HG03460 (cell line): ENCODE measurements around the gene SLC5A8.
"Not testable (repeated sequence)": the region's sequence is repeated elsewhere in the genome, so short reads cannot be mapped to it uniquely, and the experiment has no call there.

Experiments
- ATAC-seq: cut with Tn5 transposase; IDR thresholded peaks from one replicate; pipeline ENCODE4 v1.9.1; 2021; ENCODE audit not compliant: unreplicated experiment

Gene SLC5A8

GRCh38 chr12:101172316-101172715, 37.7 kb downstream of the SLC5A8 start:
- no peak for ATAC-seq

GRCh38 chr12:101168001-101168400, 42.0 kb downstream of the SLC5A8 start:
- ATAC-seq, result no peak

- no peak for ATAC-seq
Observed at GRCh38 chr12:101166866-101167265, 43.2 kb downstream of the SLC5A8 start.

GRCh38 chr12:101165319-101165718, 44.7 kb downstream of the SLC5A8 start:
- no peak for ATAC-seq

GRCh38 chr12:101145777-101146431, 64.1 kb downstream of the SLC5A8 start:
- not testable (repeated sequence) for ATAC-seq

- ATAC-seq, result no peak
Observed at GRCh38 chr12:101127521-101128219, 82.4 kb downstream of the SLC5A8 start.

DNA sequence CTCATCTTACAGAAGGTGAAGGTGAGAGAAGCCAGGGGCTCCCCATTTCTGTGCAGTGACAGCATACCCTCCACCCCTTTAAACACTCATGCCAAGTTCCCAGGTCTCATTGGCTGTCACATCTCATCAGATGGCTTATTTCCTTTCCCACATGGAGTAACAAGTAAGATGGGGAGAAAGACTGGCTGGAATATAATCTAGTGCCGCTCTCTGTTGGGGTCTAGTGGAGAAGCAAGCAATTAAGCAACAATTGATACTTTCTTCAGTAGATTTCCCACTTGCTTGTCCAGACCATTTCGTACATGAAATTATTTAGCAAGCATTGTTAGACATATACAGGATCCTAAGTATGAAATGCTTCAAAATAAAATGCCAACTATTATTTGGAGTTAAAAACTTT, 92.2 kb downstream of the SLC5A8 start:
- no peak for ATAC-seq

DNA sequence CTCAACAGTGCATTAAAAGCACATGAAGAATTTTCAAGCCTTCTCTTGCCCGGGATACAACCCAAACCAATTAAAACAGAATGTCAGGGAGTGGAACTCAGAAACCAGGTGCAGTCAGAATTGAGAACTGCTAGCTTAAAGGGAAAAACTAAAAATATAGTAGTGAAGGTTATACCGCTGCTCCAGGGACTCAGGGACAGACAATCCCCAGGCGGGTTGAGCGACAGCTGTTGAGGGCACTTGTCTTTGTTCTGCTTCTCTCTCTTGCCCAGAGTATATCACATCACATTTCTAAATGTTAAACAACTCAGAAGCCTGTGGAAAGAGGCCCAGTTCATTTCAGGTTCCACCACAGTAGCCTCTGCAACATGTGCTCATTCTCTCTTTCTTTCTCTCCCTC, 93.1 kb downstream of the SLC5A8 start:
- ATAC-seq, result no peak

DNA sequence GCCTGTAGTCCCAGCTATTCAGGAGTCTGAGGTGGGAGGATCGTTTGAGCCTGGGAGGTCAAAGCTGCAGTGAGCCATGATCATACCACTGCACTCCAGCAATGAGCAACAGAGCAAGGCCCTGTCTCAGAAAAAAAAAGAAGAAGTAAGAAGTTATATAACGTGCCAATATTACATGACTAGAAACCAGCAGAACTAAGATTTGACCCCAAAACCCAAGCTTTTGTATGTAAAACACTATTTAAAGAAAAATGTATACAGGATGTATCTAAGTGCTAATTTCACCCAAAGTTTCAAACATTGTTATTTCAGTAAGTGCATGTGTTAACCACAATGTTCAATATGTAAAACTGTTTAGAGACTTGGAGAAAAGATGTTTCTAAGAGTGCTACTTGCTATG, 94.7 kb downstream of the SLC5A8 start:
- no peak for ATAC-seq

- ATAC-seq, result no peak
Observed at GRCh38 chr12:101111441-101111840, 98.6 kb downstream of the SLC5A8 start.

DNA sequence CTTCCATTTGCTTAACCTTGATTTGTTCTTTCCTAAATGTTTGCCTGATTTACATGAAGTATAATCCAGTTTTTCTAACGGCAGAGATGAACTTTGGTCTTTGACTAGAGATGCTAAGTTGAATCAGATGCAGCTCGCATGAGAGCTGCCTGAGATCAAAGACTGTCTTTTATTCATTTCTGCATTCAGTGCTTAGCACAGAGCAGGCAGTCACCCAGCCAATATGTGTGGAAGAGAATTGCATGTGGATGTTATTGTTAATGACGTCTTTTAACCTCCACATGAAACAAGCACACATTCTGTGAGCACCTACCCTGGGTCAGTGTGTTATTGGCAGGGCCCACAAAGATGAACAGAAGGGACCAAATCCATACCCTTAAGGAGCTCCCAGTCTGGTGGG, 99.2 kb downstream of the SLC5A8 start:
- ATAC-seq, result no peak

DNA sequence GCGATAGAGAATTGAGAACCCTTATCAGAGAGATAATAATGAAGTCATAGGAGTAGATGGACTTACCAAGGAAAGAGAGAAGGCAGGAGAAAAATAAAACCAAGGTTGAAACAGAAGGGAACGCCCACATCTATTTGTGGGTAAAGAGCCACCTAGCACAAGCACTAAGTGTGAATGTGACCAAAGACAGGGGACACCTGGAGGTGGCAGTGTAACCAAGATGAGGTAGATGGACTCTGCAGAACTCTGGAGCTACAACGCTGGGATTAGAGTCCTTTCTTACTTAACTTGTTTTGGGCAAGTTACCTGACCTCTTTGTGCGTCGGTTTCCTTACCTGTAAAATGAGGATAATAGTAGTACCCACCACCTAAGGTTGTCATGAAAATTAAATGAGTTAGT, 101.9 kb downstream of the SLC5A8 start:
- no peak for ATAC-seq

GRCh38 chr12:101107032-101107763, 102.8 kb downstream of the SLC5A8 start:
- ATAC-seq, result no peak
